NT2/D1 (cell line): ENCODE measurements around the gene SLCO3A1.

ENCODE experiments used
- DNase-seq: peaks from one replicate; pipeline ENCODE4 v3.0.0-alpha.2; 2011; ENCODE audit warnings: low read depth, low spot score
- H3K27me3 ChIP-seq: 2 replicates; pipeline ENCODE4 v1.6.0; 2011; ENCODE audit warnings: mild to moderate bottlenecking; ENCODE audit not compliant: insufficient read length, insufficient read depth
- H3K36me3 ChIP-seq: 2 replicates; pipeline ENCODE4 v1.6.1; 2011; ENCODE audit warnings: mild to moderate bottlenecking, low read length, mixed read lengths; ENCODE audit not compliant: insufficient read depth, insufficient read length
- H3K4me1 ChIP-seq: 2 replicates; pipeline ENCODE4 v1.5.1; 2011; ENCODE audit not compliant: insufficient read depth, insufficient read length
- H3K4me3 ChIP-seq: 2 replicates; pipeline ENCODE4 v1.5.1; 2011; ENCODE audit warnings: low read depth; ENCODE audit not compliant: insufficient read length
- H3K9ac ChIP-seq: 2 replicates; pipeline ENCODE4 v1.6.0; 2011; ENCODE audit warnings: low read depth; ENCODE audit not compliant: insufficient read length
- H3K9me3 ChIP-seq: 2 replicates; pipeline ENCODE4 v1.5.1; 2011; ENCODE audit warnings: mild to moderate bottlenecking, low read length; ENCODE audit not compliant: insufficient read depth
- SUZ12 ChIP-seq: IDR thresholded peaks from 2 replicates; pipeline ENCODE4 v1.6.1; 2011; ENCODE audit not compliant: insufficient read length, insufficient read depth; ENCODE audit errors: extremely low read depth
- YY1 ChIP-seq: IDR thresholded peaks from 2 replicates; pipeline ENCODE4 v1.6.1; 2011; ENCODE audit not compliant: insufficient read length, insufficient read depth
- ZNF274 ChIP-seq: IDR thresholded peaks from 2 replicates; pipeline ENCODE4 v1.6.1; 2011; ENCODE audit warnings: mild to moderate bottlenecking, low read depth, low read length

Gene SLCO3A1

GRCh38 chr15:91889111-91889815 lies 35.8 kb downstream of the SLCO3A1 start:
- H3K9me3 ChIP-seq: no peaks in the 10 kb centered on the region; the same call in 1 of the 2 replicates
- no peak for DNase-seq
- H3K4me1 ChIP-seq: peaks cover 7% of the 10 kb centered on the region
- H3K27me3 ChIP-seq: no peaks in the 10 kb centered on the region
- no peak overlapping the region for H3K9ac ChIP-seq
- TF ChIP-seq ZNF274: no peak
- no peak for TF ChIP-seq YY1
- no peak for TF ChIP-seq SUZ12
- no peak overlapping the region for H3K4me3 ChIP-seq
- H3K36me3 ChIP-seq: no peaks in the 10 kb centered on the region

DNA sequence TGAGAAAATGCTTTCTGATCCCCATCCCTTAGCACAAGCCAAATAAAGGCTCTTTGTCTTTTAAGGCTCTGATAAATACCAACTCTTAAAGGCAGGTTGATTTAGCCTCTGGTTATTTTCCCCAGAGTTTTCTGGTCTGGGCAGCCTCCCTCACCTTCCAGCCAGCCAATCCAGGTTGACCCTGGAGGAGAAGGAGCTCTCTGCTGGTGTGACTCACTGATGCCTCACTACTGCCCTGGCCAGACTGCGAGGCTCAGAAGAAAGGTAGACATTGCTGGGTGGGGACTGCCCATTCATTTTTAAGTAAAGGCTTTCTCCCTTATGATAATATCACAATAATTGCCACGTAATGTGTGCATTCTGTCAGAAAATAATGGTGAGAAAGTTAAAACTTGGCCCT lies 37.1 kb downstream of the SLCO3A1 start:
- Histone ChIP-seq H3K4me1 (no peaks in the 10 kb centered on the region), H3K36me3 (no peaks in the 10 kb centered on the region), H3K9me3 (no peaks in the 10 kb centered on the region; the same call in 1 of the 2 replicates), H3K9ac (no peak overlapping the region), H3K27me3 (no peaks in the 10 kb centered on the region), H3K4me3 (no peak overlapping the region)
- no peak for TF ChIP-seq ZNF274
- TF ChIP-seq SUZ12: no peak
- no peak for TF ChIP-seq YY1
- no peak for DNase-seq

DNA sequence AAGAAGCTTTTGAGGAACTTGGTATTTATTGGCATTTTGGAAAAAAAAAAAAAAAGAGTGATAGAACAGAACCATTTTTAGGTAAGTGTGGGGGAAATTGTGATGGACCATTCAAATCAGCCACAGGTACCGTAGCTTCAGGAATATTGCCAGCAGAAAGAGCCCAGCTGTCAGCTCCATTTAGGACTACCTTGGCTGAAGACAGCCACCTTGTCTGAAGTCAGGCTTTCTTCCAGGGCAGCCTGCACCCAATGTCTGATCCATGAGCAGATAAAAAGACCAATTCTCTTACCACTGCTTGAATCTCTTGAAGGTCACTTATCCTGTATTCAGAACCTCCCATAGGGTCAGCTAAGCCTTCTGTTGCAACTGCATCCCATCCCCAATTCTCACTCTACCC lies 37.6 kb downstream of the SLCO3A1 start:
- DNase-seq: no peak
- H3K36me3 ChIP-seq: no peaks in the 10 kb centered on the region
- H3K4me1 ChIP-seq: no peaks in the 10 kb centered on the region
- H3K9ac ChIP-seq: no peak overlapping the region
- no peak overlapping the region for H3K4me3 ChIP-seq
- no peaks in the 10 kb centered on the region for H3K27me3 ChIP-seq
- H3K9me3 ChIP-seq: no peaks in the 10 kb centered on the region; the same call in 1 of the 2 replicates
- TF ChIP-seq ZNF274 (no peak), SUZ12 (no peak)

DNA sequence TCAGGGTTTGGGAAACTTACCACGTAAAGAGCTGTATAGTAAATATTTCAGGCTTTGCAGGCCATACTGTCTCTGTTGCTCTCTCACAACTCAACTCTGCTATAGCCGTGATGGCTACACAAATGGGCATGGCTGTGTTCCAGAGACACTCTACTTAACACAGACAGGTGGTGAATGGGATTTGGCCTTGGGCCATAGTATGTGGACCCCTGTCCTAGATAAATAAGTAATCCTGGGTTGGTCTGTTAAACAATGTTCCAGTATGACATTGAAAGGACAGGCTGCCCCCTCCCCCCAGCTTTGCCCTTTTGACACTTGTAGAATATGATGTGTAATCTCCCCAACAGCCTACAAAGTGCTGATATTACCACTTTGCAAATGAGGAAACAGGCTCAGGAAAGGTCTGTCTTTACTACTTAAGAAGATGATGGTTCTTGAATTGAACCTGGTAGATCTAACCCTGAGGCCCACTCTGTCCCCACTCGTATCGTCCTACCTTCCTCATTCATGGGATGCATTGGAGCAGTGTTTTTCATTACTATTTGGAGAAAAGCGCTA lies 38.4 kb downstream of the SLCO3A1 start:
- no peak for DNase-seq
- no peaks in the 10 kb centered on the region for H3K4me1 ChIP-seq
- no peaks in the 10 kb centered on the region for H3K36me3 ChIP-seq
- no peak for TF ChIP-seq SUZ12
- no peak for TF ChIP-seq ZNF274
- no peak for TF ChIP-seq YY1
- no peaks in the 10 kb centered on the region for H3K27me3 ChIP-seq
- no peak overlapping the region for H3K4me3 ChIP-seq
- no peaks in the 10 kb centered on the region; the same call in 1 of the 2 replicates for H3K9me3 ChIP-seq
- no peak overlapping the region for H3K9ac ChIP-seq

- H3K27me3 ChIP-seq: no peaks in the 10 kb centered on the region
- no peak overlapping the region for H3K4me3 ChIP-seq
- no peak for TF ChIP-seq SUZ12
- no peak for TF ChIP-seq ZNF274
- no peak overlapping the region for H3K9ac ChIP-seq
- no peaks in the 10 kb centered on the region for H3K36me3 ChIP-seq
- H3K4me1 ChIP-seq: no peaks in the 10 kb centered on the region
- DNase-seq: no peak
- H3K9me3 ChIP-seq: no peaks in the 10 kb centered on the region; the same call in 1 of the 2 replicates
These were observed 38.9 kb downstream of the SLCO3A1 start for GRCh38 chr15:91892436-91892835.

DNA sequence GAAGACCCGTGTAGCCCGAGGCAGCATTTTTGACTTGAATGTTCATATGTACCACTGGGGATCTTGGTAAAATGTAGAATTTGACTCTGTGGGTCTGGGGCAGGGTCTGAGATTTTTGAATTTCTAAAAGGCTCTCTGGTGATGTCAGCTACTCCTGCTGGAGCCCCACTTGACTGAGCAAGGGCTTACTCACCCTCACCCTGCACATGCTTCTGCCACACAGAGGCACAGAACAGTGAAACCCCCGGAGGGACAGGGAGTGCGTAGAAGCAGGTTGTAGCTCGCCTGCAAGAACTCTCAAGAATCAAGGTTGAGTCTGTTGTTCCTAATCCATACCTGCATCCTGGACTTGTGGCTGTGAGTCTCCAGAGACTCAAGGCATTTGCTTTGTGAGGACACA lies 41.1 kb downstream of the SLCO3A1 start:
- no peak overlapping the region for H3K9ac ChIP-seq
- no peak for TF ChIP-seq YY1
- no peaks in the 10 kb centered on the region; the same call in 1 of the 2 replicates for H3K9me3 ChIP-seq
- H3K4me3 ChIP-seq: no peak overlapping the region
- DNase-seq: no peak
- no peaks in the 10 kb centered on the region for H3K27me3 ChIP-seq
- no peaks in the 10 kb centered on the region for H3K36me3 ChIP-seq
- H3K4me1 ChIP-seq: no peaks in the 10 kb centered on the region

GRCh38 chr15:91895051-91895450 lies 41.5 kb downstream of the SLCO3A1 start:
- no peak overlapping the region for H3K4me3 ChIP-seq
- no peak for TF ChIP-seq ZNF274
- no peak for TF ChIP-seq YY1
- no peak for TF ChIP-seq SUZ12
- no peaks in the 10 kb centered on the region; the same call in 1 of the 2 replicates for H3K9me3 ChIP-seq
- DNase-seq: no peak
- H3K36me3 ChIP-seq: no peaks in the 10 kb centered on the region
- H3K27me3 ChIP-seq: no peaks in the 10 kb centered on the region
- H3K4me1 ChIP-seq: no peaks in the 10 kb centered on the region
- no peak overlapping the region for H3K9ac ChIP-seq
